Measurements from ENCODE around the gene SSR4. TPM values are rescaled to one million over a fixed set of nuclear protein-coding genes. Genes with fewer than 3 reads are reported as not detected.

The SSR4 gene
- total RNA-seq, 1 experiment from 2014 or later, result 266 TPM

- no peaks in the 10 kb centered on the region for H3K27me3 ChIP-seq
- H3K36me3 ChIP-seq, result no peaks in the 10 kb centered on the region
- DNase-seq, result no peak
- no peak overlapping the region for H3K4me3 ChIP-seq
- no peaks in the 10 kb centered on the region for H3K9me3 ChIP-seq
These were observed 18.3 kb upstream of the SSR4 start for GRCh38 chrX:153776120-153776599.

- DNase-seq, result no peak
- Histone ChIP-seq H3K9me3 (no peaks in the 10 kb centered on the region), H3K27me3 (no peaks in the 10 kb centered on the region), H3K4me3 (no peak overlapping the region), H3K36me3 (no peaks in the 10 kb centered on the region)
These were observed 17.8 kb upstream of the SSR4 start for GRCh38 chrX:153776611-153777045.

DNA sequence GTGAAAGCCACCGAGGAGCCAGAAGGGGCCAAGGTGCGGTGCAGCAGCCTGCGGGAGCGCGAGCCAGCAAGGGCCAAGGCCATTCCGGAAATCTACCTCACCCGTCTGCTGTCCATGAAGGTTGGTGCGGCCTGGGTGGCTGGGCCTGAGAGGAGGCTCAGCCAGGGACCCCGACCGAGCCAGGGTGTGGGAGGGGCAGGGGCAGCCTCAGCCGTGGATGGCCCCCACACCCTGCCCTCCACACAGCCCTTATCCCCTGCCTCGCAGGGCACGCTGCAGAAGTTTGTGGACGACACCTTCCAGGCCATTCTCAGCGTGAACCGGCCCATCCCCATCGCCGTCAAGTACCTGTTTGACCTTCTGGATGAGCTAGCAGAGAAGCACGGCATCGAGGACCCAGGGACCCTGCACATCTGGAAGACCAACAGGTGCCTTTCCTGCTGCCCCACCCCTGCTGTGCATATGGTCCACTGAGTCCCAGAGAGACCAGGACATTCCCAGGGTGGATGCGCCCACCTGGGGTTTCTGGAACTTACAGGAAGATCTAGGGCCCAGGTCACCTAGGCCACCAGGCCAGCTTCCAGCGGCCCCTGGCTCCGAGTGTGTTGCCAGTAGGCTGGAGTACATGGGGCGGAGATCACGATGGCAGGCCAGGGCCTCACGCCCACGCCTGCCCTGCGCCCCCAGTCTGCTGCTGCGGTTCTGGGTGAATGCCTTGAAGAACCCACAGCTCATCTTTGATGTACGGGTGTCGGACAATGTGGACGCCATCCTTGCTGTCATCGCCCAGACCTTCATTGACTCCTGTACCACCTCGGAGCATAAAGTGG lies 17.0 kb upstream of the SSR4 start:
- no peak for DNase-seq
- Histone ChIP-seq H3K9me3 (no peaks in the 10 kb centered on the region), H3K27me3 (no peaks in the 10 kb centered on the region), H3K4me3 (no peak overlapping the region), H3K36me3 (no peaks in the 10 kb centered on the region)

GRCh38 chrX:153778181-153778580 lies 16.3 kb upstream of the SSR4 start:
- Histone ChIP-seq H3K27me3 (no peaks in the 10 kb centered on the region), H3K4me3 (no peak overlapping the region), H3K9me3 (no peaks in the 10 kb centered on the region), H3K36me3 (no peaks in the 10 kb centered on the region)
- DNase-seq, result no peak

- DNase-seq, result no peak
- Histone ChIP-seq H3K9me3 (no peaks in the 10 kb centered on the region), H3K27me3 (no peaks in the 10 kb centered on the region), H3K36me3 (no peaks in the 10 kb centered on the region), H3K4me3 (no peak overlapping the region)
These were observed 15.8 kb upstream of the SSR4 start for GRCh38 chrX:153778684-153779101.

GRCh38 chrX:153779891-153780677 lies 14.4 kb upstream of the SSR4 start:
- Histone ChIP-seq H3K27me3 (no peaks in the 10 kb centered on the region), H3K4me3 (no peak overlapping the region), H3K9me3 (no peaks in the 10 kb centered on the region), H3K36me3 (no peaks in the 10 kb centered on the region)
- DNase-seq, result no peak

GRCh38 chrX:153780678-153781427 lies 13.6 kb upstream of the SSR4 start, which contains the start of gene SRPK3:
SRPK3 (plus strand) TSS chrX:153781041; CDS start chrX:153781087, 46 bp downstream.
- Histone ChIP-seq H3K27me3 (no peaks in the 10 kb centered on the region), H3K4me3 (no peak within 1 kb of the TSS), H3K36me3 (no peaks in the 10 kb centered on the region), H3K9me3 (no peaks in the 10 kb centered on the region)
- no peak for DNase-seq

DNA sequence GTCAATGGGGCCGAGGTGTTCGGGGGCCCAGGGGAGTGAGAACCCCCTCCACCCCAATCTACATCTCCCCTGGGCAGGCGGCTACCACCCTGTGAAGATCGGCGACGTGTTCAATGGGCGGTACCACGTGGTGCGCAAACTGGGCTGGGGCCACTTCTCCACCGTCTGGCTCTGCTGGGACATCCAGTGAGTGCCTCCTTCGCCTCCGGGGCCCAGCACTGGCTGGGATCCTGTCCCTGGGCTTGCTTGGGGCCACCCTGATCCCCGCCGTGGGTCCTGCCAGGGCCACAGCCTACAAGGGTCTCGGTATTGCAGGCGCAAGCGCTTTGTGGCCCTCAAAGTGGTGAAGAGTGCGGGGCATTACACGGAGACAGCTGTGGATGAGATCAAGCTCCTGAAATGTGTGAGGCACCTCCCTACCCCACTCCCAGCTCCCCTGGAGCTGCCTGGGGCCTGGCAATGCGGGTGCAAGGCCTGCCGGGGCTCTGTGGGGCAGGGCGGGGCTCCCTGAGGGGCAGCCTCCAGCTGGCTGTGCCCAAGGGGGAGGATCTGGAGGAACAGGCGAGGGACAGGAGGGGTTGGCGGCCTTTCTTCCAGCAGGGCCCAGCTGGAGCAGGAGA lies 12.9 kb upstream of the SSR4 start:
- H3K36me3 ChIP-seq, result no peaks in the 10 kb centered on the region
- no peaks in the 10 kb centered on the region for H3K27me3 ChIP-seq
- H3K9me3 ChIP-seq, result no peaks in the 10 kb centered on the region
- no peak overlapping the region for H3K4me3 ChIP-seq
- DNase-seq, result no peak

GRCh38 chrX:153782313-153782712 lies 12.2 kb upstream of the SSR4 start:
- no peaks in the 10 kb centered on the region for H3K9me3 ChIP-seq
- no peak for DNase-seq
- H3K36me3 ChIP-seq, result no peaks in the 10 kb centered on the region
- no peak overlapping the region for H3K4me3 ChIP-seq
- H3K27me3 ChIP-seq, result no peaks in the 10 kb centered on the region

DNA sequence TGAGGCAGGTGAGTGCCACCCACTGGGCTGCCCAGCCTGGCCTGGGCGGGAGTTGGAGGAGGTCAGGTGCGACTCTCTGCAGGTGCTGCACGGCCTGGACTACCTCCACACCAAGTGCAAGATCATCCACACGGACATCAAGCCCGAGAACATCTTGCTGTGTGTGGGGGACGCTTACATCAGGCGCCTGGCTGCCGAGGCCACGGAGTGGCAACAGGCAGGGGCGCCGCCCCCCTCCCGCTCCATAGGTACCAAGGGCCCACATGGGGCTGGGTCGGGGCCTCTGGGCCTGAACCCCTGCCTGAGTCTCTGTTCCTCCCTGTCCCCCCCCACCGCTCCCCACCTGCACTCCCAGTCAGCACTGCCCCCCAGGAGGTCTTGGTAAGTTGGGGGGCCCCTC lies 11.6 kb upstream of the SSR4 start:
- Histone ChIP-seq H3K9me3 (no peaks in the 10 kb centered on the region), H3K27me3 (no peaks in the 10 kb centered on the region), H3K36me3 (no peaks in the 10 kb centered on the region), H3K4me3 (no peak overlapping the region)
- DNase-seq, result no peak

DNA sequence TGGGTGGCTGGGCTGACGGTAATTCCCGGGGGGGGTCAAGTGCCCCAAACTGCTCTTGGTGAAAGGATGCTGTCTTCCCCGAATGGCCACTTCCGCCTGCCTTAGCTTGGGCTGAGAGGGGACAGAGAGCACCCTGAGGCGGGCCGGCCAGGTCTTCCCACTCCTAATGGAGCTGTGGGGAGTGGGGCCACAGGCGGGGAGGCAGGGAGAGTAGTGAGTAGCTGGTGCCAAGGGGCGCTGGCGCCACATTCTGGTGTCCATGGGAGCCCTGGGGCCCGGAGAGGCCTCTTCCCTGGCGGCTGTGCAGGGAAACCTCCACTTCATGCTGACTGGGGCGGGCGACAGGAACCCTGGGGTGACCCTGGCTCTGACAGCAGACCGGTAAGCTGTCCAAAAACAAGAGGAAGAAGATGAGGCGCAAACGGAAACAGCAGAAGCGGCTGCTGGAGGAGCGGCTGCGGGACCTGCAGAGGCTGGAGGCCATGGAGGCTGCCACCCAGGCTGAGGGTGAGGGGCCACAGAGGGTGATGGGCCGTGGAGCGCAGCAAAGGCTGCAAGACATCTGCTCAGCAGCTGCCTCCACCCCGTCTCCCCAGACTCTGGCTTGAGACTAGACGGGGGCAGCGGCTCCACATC lies 11.0 kb upstream of the SSR4 start:
- DNase-seq, result no peak
- Histone ChIP-seq H3K27me3 (no peaks in the 10 kb centered on the region), H3K9me3 (no peaks in the 10 kb centered on the region), H3K36me3 (no peaks in the 10 kb centered on the region), H3K4me3 (no peak overlapping the region)

- Histone ChIP-seq H3K36me3 (no peaks in the 10 kb centered on the region), H3K4me3 (no peak overlapping the region), H3K27me3 (no peaks in the 10 kb centered on the region), H3K9me3 (no peaks in the 10 kb centered on the region)
- DNase-seq, result no peak
These were observed 10.0 kb upstream of the SSR4 start for GRCh38 chrX:153784325-153784967.

DNA sequence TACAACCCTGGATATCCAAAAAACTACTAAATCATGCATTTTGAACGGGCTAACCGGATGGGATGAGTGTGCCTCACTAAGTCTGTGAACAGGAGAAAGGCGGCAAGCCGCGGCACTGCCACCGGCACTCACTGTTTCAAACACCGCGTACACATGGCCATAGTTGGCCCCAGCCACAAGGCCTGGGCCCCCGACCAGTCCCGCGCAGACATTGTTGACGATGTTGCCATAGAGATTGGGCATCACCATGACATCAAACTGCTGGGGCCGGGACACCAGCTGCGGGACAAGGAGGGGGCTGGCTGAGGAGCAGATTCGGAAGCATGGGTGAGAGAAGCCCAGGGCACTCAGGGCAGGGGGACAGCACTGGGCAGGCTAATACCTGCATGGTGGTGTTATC lies 7.8 kb upstream of the SSR4 start:
- DNase-seq, result no peak
- Histone ChIP-seq H3K9me3 (no peaks in the 10 kb centered on the region), H3K36me3 (no peaks in the 10 kb centered on the region), H3K27me3 (no peaks in the 10 kb centered on the region), H3K4me3 (no peak overlapping the region)

- no peak for DNase-seq
- H3K27me3 ChIP-seq, result no peaks in the 10 kb centered on the region
- no peaks in the 10 kb centered on the region; the same call in 1 of the 2 replicates for H3K36me3 ChIP-seq
- H3K9me3 ChIP-seq, result no peaks in the 10 kb centered on the region
- H3K4me3 ChIP-seq, result no peak overlapping the region
These were observed 4.8 kb upstream of the SSR4 start for GRCh38 chrX:153789654-153790053.

DNA sequence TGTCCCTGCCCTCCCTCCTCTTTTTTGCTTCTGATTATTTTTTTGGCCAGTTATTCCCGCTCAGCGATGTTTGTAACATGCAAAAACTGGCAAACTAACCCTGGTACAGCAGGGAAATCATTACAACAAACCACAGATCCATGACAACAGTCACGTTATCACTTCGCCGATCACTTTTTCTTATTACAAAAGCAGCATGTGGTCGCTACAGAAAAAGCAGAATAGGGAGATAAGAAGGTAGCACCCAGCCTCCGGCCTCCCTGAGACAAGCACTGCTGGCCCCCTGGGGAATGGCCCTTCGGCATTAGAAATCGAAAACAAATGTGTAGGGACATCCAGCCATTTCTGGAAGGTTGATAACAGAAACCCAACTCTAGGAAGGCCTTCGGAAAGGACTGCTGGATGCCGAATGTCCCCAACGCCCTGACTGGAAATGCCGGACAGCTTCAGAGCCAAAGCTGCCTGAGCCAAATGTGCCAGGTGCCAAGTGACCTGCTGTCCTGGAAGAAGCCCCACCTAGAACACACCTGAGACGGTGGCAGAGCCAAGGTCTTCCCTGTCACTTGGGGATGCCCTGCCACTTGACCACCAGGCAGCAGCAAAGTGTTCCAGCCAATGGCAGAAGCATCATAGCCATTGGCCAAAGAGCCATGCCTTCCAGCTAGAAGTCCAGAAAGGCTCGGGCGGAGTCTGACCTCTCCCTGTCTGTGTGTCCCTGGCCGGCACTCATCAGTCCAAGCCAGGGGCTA lies 3.2 kb upstream of the SSR4 start:
- no peak for DNase-seq
- no peaks in the 10 kb centered on the region for H3K9me3 ChIP-seq
- no peaks in the 10 kb centered on the region; the same call in 1 of the 2 replicates for H3K36me3 ChIP-seq
- H3K27me3 ChIP-seq, result no peaks in the 10 kb centered on the region
- no peak overlapping the region for H3K4me3 ChIP-seq

Data from MG63 (cell line).